ENCODE results near the gene KLHDC8B. TPM values are rescaled to one million over a fixed set of nuclear protein-coding genes. Genes with fewer than 3 reads are reported as not detected.
A peak's percentile ranks its signal among the peaks of the same experiment; 100 is the strongest.

Gene KLHDC8B
- total RNA-seq, 1 donor from 2014 or later = 10.1 TPM

DNA sequence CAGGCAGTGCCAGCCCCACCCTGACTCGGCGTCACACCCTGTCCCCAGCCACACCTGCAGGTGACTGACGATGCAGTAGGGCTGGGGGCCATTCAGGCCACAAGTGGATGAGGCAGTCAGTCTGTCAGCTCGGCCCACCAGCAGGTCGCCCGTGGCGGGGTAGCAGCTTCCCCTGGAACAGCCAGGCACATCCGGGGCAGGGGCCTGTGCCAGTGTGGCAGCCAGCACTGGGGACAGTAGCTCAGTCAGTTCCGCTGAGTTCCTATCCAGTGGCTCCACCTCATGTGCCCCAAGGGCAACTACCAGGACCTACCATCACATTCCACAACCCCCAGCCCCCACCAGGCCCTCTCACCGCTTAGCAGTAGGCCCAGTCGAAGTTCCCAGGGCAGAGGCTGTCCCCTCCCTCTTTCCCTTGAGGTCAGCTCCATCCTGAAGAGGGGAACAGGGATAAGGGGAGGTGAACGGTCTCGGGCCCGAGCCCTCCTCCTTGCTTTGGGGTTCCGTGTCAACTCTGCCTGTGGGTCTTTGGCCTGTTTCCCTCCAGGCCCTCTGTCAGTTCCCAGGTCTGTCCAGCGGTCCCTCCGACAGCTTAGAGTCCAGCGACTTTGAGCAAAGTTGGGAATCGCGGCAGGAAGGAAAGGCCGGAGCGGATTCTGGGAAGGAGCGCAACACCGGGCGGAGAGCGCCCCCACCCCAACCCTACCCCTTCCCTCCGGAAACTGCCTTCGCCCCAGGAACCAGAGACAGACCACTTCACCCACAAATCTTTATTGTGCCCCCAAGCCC lies 38.8 kb upstream of the KLHDC8B start, which contains the start of gene LAMB2:
Gene LAMB2 (minus strand): TSS at position 614 of the 789 bp plus-strand sequence. CDS start 183 bp downstream, at position 431.
- peak within 1 kb of the TSS; percentile 67 for H3K4me3 ChIP-seq (ENCODE audit: low read depth, low read length)
- DNase-seq (ENCODE audit: low read depth) = peak; percentile 31
- H3K36me3 ChIP-seq (ENCODE audit: control insufficient read depth, insufficient read depth, low read length) = peaks cover 3% of the 10 kb centered on the region
- no peaks in the 10 kb centered on the region for H3K27me3 ChIP-seq (ENCODE audit: control insufficient read depth, insufficient read depth, low read length)
- TF ChIP-seq, protein P1, sequence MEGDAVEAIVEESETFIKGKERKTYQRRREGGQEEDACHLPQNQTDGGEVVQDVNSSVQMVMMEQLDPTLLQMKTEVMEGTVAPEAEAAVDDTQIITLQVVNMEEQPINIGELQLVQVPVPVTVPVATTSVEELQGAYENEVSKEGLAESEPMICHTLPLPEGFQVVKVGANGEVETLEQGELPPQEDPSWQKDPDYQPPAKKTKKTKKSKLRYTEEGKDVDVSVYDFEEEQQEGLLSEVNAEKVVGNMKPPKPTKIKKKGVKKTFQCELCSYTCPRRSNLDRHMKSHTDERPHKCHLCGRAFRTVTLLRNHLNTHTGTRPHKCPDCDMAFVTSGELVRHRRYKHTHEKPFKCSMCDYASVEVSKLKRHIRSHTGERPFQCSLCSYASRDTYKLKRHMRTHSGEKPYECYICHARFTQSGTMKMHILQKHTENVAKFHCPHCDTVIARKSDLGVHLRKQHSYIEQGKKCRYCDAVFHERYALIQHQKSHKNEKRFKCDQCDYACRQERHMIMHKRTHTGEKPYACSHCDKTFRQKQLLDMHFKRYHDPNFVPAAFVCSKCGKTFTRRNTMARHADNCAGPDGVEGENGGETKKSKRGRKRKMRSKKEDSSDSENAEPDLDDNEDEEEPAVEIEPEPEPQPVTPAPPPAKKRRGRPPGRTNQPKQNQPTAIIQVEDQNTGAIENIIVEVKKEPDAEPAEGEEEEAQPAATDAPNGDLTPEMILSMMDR (IDR thresholded peaks at IDR 0.05; ENCODE audit: insufficient read depth, low read length, poor library complexity, severe bottlenecking) = peak; percentile 38

DNA sequence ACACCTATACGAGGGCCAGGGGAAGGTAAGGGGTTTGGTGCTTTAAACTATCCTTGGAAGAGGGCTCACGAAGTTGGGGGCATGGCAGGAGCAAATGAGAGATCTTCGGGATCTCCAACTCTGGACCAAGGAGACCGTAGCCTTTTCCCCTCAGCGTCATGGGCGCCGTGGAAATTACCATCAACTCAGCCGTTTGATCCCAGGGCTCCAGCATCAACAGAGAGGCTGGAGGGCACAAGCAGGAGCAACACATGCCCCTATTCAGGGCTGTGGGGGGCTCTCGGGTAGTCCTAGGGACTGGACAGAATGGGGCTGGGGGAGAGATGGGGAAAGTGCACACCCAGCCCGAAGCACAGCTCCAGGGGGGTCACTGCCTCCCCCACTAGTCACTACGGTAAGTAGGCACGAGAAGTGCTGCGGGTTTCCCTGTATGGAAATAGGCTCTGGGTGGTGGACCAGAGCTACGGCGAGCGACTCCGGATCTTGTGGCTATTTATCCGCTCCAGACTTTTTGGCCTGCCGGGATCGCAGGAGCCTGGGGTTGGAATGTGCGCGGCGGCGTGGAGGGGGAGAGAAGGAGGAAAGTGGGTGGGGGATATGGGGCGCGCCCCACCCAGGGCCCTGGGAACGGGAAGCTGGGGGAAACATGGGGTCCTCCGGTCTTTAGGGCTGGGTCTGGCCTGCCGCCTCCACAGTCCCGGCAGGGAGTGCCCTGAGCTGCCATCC lies 38.0 kb upstream of the KLHDC8B start:
- peaks cover 2% of the 10 kb centered on the region for H3K36me3 ChIP-seq (ENCODE audit: control insufficient read depth, insufficient read depth, low read length)
- DNase-seq (ENCODE audit: low read depth) = peak; percentile 37
- TF ChIP-seq, protein P1 (IDR thresholded peaks at IDR 0.05; ENCODE audit: insufficient read depth, low read length, poor library complexity, severe bottlenecking) = no peak

DNA sequence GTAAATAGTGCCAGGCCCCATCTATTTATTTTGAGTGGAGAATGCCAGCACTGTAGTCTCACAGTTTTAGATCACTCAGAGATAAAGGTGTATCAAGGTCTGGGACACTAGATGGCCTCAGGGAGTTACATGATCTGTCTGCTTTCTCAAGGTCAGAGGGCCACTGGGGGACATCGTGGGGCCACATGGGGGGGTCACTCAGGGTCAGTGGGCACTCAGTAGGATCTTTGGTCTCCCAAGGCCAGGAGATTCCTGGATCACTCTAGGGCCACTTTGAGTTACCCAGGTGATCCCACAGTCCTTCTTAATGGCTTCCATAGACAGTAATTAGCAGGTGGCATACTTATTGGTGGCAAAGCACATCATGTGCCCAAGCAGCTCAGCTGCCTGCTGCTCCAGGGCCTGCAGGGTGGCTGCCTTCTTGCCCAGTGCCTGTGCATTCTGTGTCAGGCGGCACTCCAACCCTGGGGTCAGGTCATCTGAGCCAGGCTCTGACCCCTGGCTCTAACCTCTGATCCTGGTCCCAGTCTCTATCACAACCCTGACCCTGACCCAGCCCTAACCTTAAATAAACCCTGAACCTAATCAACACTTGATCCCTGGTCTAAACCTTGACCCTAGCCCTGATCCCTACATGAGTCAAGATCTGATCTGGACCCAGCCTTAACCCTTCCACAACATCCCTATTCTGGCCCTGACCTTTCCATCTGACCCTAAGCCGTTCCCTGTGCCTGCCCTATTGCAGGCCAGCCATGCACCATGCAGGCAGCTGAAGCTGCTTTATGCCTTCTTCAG lies 36.7 kb upstream of the KLHDC8B start:
- TF ChIP-seq, protein P1 (IDR thresholded peaks at IDR 0.05; ENCODE audit: insufficient read depth, low read length, poor library complexity, severe bottlenecking) = no peak
- no peak for DNase-seq (ENCODE audit: low read depth)
- Histone ChIP-seq H3K36me3 (ENCODE audit: control insufficient read depth, insufficient read depth, low read length) (peaks cover 2% of the 10 kb centered on the region), H3K4me3 (ENCODE audit: low read depth, low read length) (no peak overlapping the region), H3K27me3 (ENCODE audit: control insufficient read depth, insufficient read depth, low read length) (peaks cover 4% of the 10 kb centered on the region)

More for the DNA sequence above, 38.0 kb upstream of the KLHDC8B start:
- Histone ChIP-seq H3K27me3 (ENCODE audit: control insufficient read depth, insufficient read depth, low read length) (peaks cover 3% of the 10 kb centered on the region), H3K4me3 (ENCODE audit: low read depth, low read length) (peak overlapping the region; percentile 67)

DNA sequence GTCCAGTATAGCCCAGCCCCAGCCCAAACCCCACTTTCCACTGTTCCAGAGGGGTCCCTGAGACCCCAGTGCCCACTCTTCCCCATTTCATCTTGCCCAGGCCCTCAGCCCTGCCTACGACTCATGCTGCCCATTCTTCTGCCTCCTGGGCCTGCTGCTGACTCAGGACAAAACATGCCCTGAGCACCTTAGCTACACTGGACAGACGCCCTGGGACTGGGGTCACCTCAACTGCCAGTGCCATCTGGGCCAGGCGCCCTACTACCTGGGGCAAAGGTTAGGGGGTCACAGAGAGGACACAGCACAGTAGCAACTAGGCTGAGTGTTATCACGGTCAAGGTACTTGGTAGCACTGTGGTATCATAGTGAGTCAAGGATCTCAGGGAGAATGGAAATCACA lies 35.9 kb upstream of the KLHDC8B start:
- no peak for DNase-seq (ENCODE audit: low read depth)
- Histone ChIP-seq H3K27me3 (ENCODE audit: control insufficient read depth, insufficient read depth, low read length) (peaks cover 5% of the 10 kb centered on the region), H3K36me3 (ENCODE audit: control insufficient read depth, insufficient read depth, low read length) (no peaks in the 10 kb centered on the region), H3K4me3 (ENCODE audit: low read depth, low read length) (no peak overlapping the region)
- TF ChIP-seq, protein P1 (IDR thresholded peaks at IDR 0.05; ENCODE audit: insufficient read depth, low read length, poor library complexity, severe bottlenecking) = no peak

DNA sequence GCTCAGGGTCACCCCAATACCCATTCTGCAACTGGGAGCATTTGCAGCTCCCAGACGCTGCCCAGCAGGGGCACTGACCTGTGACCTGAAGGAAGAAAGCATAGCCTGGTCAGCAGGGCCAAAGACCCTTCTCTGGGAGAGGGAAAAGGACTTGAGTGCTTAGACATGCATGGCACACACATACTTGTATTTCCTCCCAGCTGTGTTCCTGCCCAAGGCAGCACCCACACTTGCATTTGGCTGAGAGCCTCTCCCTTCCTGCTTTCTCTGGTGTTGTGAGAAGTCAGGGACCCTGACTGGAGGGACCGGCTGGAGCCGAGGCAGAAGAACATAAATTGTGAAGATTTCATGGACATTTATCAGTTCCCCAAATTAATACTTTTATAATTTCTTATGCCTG lies 31.3 kb upstream of the KLHDC8B start:
- TF ChIP-seq, protein P1 (IDR thresholded peaks at IDR 0.05; ENCODE audit: insufficient read depth, low read length, poor library complexity, severe bottlenecking) = no peak
- H3K27me3 ChIP-seq (ENCODE audit: control insufficient read depth, insufficient read depth, low read length) = peaks cover 5% of the 10 kb centered on the region
- H3K4me3 ChIP-seq (ENCODE audit: low read depth, low read length) = no peak overlapping the region
- no peak for DNase-seq (ENCODE audit: low read depth)
- no peaks in the 10 kb centered on the region for H3K36me3 ChIP-seq (ENCODE audit: control insufficient read depth, insufficient read depth, low read length)

All from kidney epithelial cell (primary cell).